ENCODE measurements around the gene SLC17A2.

Gene SLC17A2

DNA sequence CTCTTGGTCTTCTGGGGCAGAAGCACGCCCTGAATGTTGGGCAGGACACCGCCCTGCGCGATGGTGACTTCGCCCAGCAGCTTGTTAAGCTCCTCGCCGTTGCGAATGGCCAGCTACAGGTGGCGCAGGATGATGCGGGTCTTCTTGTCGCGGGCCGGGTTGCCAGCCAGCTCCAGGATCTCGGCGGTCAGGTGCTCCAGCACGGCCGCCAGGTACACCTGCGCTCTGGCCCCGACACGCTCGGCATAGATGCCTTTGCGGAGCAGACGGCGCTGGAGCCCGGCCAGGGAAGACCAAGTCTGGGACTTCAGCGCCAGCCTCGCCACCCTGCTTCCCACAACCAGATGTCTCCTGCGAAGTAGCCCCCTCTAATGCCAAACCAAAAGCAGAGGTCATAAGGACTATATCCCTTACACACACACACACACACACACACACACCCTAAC is 48.4 kb downstream of the SLC17A2 start:
- Histone ChIP-seq H4K20me1 (ENCODE audit: control insufficient read depth, insufficient read depth, low read depth, low read length) (no peaks in the 10 kb centered on the region), H3F3A (ENCODE audit: control insufficient read depth, insufficient read depth) (no peaks in the 10 kb centered on the region), H3K27me3 (ENCODE audit: control insufficient read depth, low read length) (no peaks in the 10 kb centered on the region), H3K9me3 (ENCODE audit: control insufficient read depth, insufficient read depth, low read length) (no peaks in the 10 kb centered on the region), H3K4me2 (ENCODE audit: low read length) (no peak overlapping the region), H3K36me3 (ENCODE audit: control insufficient read depth, low read length) (no peaks in the 10 kb centered on the region), H3K9me2 (replicated peaks; ENCODE audit: control insufficient read depth, low read length) (no peaks in the 10 kb centered on the region; the same call in 1 of the 2 replicates), H3K79me2 (ENCODE audit: control insufficient read depth, low read length) (no peaks in the 10 kb centered on the region), H3K4me1 (ENCODE audit: control insufficient read depth, low read length) (no peaks in the 10 kb centered on the region), H3K27ac (ENCODE audit: low read depth, low read length) (no peak overlapping the region), H3K4me3 (ENCODE audit: low read length) (no peak overlapping the region)
- TF ChIP-seq EZH2phosphoT487 (IDR thresholded peaks at IDR 0.05; ENCODE audit: borderline replicate concordance, low read length) = no peak
- TF ChIP-seq, protein P1, sequence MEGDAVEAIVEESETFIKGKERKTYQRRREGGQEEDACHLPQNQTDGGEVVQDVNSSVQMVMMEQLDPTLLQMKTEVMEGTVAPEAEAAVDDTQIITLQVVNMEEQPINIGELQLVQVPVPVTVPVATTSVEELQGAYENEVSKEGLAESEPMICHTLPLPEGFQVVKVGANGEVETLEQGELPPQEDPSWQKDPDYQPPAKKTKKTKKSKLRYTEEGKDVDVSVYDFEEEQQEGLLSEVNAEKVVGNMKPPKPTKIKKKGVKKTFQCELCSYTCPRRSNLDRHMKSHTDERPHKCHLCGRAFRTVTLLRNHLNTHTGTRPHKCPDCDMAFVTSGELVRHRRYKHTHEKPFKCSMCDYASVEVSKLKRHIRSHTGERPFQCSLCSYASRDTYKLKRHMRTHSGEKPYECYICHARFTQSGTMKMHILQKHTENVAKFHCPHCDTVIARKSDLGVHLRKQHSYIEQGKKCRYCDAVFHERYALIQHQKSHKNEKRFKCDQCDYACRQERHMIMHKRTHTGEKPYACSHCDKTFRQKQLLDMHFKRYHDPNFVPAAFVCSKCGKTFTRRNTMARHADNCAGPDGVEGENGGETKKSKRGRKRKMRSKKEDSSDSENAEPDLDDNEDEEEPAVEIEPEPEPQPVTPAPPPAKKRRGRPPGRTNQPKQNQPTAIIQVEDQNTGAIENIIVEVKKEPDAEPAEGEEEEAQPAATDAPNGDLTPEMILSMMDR (IDR thresholded peaks at IDR 0.05; ENCODE audit: low read depth, low read length, poor library complexity, severe bottlenecking) = no peak

DNA sequence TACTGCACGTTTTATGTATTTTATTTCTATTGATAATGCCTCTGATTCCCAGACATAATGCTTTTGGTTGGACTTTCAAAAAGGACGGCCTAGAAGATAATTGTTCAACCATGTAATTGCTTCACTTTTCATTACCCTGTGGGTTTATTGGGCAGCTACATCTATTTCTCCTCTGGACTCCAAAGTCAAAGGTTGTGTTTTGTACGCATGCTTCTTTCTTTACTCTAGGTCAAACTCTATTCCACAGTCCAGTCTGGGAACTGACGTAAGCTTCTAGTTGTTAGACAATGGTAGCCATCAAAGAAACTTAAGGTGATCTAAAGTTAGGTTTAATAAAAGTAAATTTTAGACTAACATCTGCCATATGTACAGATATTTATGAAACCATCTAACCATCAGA is 49.9 kb downstream of the SLC17A2 start:
- no peaks in the 10 kb centered on the region for H4K20me1 ChIP-seq (ENCODE audit: control insufficient read depth, insufficient read depth, low read depth, low read length)
- no peak overlapping the region for H3K27ac ChIP-seq (ENCODE audit: low read depth, low read length)
- no peaks in the 10 kb centered on the region for H3K79me2 ChIP-seq (ENCODE audit: control insufficient read depth, low read length)
- peaks cover 2% of the 10 kb centered on the region; the same call in 1 of the 2 replicates for H3K27me3 ChIP-seq (ENCODE audit: control insufficient read depth, low read length)
- no peaks in the 10 kb centered on the region for H3F3A ChIP-seq (ENCODE audit: control insufficient read depth, insufficient read depth)
- no peak for TF ChIP-seq EZH2phosphoT487 (IDR thresholded peaks at IDR 0.05; ENCODE audit: borderline replicate concordance, low read length)
- TF ChIP-seq, protein P1 (IDR thresholded peaks at IDR 0.05; ENCODE audit: low read depth, low read length, poor library complexity, severe bottlenecking) = no peak
- H3K4me3 ChIP-seq (ENCODE audit: low read length) = no peak overlapping the region
- no peaks in the 10 kb centered on the region; the same call in 1 of the 2 replicates for H3K9me2 ChIP-seq (replicated peaks; ENCODE audit: control insufficient read depth, low read length)
- no peaks in the 10 kb centered on the region for H3K9me3 ChIP-seq (ENCODE audit: control insufficient read depth, insufficient read depth, low read length)
- H3K36me3 ChIP-seq (ENCODE audit: control insufficient read depth, low read length) = no peaks in the 10 kb centered on the region
- H3K4me2 ChIP-seq (ENCODE audit: low read length) = no peak overlapping the region
- no peaks in the 10 kb centered on the region for H3K4me1 ChIP-seq (ENCODE audit: control insufficient read depth, low read length)

DNA sequence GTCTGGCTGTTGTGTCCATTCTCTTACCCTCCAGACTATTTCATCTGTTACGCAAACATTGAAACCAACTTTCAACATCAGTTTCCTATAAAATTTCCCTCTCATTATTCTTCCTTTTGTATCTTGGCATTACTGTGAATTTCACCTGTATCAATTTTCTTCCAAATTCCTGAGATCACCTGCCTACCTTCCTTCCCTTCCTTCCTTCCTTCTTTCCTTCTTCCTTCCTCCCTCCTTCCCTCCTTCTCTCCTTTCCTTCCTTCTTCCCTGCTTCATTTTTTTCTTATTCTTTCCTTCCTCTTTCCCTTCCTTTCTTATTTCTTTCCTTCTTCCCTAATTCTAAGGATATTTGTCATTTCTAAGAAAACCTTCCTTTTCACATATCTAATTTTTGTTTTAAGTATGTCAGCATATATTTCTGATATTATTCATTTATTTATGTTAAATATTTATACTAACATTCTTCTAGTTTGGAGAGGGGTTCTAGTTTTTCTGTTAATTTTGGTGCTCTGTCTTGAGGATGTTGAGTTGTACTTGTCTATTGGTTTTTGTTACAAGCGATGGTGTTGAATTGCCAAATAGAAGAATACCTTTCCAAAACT is 51.7 kb downstream of the SLC17A2 start:
- Histone ChIP-seq H3K27ac (ENCODE audit: low read depth, low read length) (no peak overlapping the region), H3K4me2 (ENCODE audit: low read length) (no peak overlapping the region), H3K9me2 (replicated peaks; ENCODE audit: control insufficient read depth, low read length) (no peaks in the 10 kb centered on the region; the same call in 1 of the 2 replicates), H4K20me1 (ENCODE audit: control insufficient read depth, insufficient read depth, low read depth, low read length) (no peaks in the 10 kb centered on the region), H3K4me1 (ENCODE audit: control insufficient read depth, low read length) (no peaks in the 10 kb centered on the region), H3K27me3 (ENCODE audit: control insufficient read depth, low read length) (peaks cover 2% of the 10 kb centered on the region; the same call in 1 of the 2 replicates), H3K9me3 (ENCODE audit: control insufficient read depth, insufficient read depth, low read length) (no peaks in the 10 kb centered on the region), H3K36me3 (ENCODE audit: control insufficient read depth, low read length) (no peaks in the 10 kb centered on the region), H3F3A (ENCODE audit: control insufficient read depth, insufficient read depth) (no peaks in the 10 kb centered on the region), H3K4me3 (ENCODE audit: low read length) (no peak overlapping the region), H3K79me2 (ENCODE audit: control insufficient read depth, low read length) (no peaks in the 10 kb centered on the region)
- TF ChIP-seq EZH2phosphoT487 (IDR thresholded peaks at IDR 0.05; ENCODE audit: borderline replicate concordance, low read length) = no peak
- TF ChIP-seq, protein P1 (IDR thresholded peaks at IDR 0.05; ENCODE audit: low read depth, low read length, poor library complexity, severe bottlenecking) = no peak

All from DOHH2 (cell line).